Activated CD4-positive, alpha-beta T cell treated with anti-CD3 and anti-CD28 coated beads, Interleukin-2, Interleukin-4, amounts not matched to agents 100 ng/mL and 50 ng/mL, durations not matched to agents 16 hours and 8 hours (primary cell): ENCODE measurements around the gene S100P.
"Not testable (repeated sequence)": the region's sequence is repeated elsewhere in the genome, so short reads cannot be mapped to it uniquely, and the experiment has no call there.

Experiments used
- DNase-seq: peaks from one replicate; pipeline ENCODE4 v3.0.0-alpha.2; 2020; ENCODE audit warnings: low spot score

The S100P gene

DNA sequence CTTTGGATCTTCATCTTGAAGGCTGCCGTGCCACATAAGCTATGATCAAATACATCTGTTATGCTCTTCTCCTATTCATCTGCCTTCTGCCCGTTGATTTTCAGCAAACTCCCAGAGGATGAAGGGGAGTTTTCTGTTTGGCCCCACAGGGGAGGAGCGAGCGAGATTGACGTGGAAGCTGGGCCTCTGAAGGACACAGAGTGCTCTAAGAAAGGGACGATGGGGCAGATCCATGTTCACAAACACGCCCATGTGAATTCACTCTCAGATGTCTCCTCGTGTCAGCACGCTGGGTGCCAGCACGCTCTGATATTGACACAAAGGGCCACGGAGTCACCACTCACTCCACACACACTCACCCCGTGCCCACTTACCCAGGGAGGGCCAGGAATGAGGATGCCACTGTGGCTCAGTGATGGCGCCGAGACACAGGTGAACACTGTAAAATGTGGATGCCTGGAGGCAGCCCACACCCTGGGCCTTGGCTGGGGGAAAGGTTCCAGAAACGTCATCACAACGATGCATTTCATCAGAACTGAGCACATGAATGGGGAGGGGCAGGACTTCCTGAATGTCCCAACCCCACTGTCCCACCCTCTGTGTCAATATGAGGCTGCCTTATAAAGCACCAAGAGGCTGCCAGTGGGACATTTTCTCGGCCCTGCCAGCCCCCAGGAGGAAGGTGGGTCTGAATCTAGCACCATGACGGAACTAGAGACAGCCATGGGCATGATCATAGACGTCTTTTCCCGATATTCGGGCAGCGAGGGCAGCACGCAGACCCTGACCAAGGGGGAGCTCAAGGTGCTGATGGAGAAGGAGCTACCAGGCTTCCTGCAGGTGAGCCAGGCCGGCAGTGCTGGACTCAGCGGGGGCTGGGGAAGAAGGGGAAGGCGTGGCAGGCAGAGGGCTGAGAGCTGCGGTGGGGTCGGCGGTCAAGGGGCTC lies at the start of gene S100P:
Gene S100P (plus strand): TSS at position 648 of the 946 bp plus-strand sequence. CDS start 55 bp downstream, at position 703.
- DNase-seq: no peak

GRCh38 chr4:6644792-6645530 lies 48.7 kb upstream of the S100P start:
- DNase-seq: no peak

- DNase-seq: no peak
Observed at GRCh38 chr4:6647169-6647568, 46.5 kb upstream of the S100P start.

DNA sequence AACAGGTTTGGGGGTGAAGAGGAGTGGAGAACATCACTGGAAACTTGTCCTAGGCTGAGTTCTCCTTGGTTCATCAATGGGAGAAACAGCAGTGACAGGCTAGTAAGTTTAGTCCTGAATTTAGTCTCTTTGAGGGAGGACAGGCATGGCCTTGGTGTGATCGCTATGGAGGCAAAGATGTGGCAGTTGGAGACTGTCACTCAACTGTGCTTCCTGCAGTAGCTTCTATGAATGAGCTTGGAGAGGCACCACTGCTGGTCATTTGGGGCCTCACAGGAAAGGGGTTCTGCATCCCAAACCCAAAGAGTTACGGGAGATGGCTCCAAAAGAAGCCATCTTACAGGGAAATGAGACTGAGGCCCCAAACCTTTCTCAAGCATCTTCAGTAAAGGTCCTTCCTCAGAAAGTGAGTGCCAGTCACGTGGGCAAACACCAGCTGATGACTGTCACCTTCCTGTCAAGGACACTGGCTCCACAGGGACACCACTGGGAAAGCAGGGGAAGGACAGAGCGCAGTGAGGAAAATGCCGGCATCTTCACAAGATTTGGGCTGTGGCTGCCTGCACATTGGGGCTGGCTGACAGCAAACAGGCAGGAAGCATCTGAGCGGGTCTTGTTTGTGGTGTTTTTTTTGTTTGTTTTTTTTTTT lies 46.0 kb upstream of the S100P start:
- no peak for DNase-seq

DNA sequence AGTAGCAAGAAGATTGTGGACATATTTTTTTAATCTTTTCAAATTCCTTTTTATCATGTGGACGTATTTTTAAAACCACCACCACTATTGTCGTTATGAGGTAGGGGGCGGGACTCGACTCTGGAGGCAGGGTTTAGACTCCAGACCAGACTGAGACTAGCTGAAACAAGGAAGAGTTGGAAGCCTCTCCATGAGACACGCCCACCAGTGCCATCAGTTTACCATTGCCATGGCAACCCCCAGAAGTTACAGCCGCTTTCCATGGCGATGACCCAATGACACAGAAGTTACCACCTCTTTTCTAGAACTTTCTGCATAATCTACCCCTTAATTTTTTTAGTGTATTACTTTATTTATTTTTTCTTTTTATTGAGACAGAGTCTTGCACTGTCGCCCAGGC lies 44.5 kb upstream of the S100P start:
- DNase-seq: no peak

DNA sequence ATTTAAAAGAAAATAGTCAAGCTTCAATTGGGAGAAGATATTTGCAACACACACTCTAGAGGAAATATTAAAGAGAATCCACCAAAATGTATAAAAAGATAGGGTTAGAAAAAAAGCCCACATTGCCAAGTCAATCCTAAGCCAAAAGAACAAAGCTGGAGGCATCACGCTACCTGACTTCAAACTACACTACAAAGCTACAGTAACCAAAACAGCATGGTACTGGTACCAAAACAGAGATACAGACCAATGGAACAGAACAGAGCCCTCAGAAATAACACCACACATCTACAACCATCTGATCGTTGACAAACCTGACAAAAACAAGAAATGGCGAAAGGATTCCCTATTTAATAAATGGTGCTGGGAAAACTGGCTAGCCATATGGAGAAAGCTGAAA lies 39.5 kb upstream of the S100P start:
- not testable (repeated sequence) for DNase-seq

DNA sequence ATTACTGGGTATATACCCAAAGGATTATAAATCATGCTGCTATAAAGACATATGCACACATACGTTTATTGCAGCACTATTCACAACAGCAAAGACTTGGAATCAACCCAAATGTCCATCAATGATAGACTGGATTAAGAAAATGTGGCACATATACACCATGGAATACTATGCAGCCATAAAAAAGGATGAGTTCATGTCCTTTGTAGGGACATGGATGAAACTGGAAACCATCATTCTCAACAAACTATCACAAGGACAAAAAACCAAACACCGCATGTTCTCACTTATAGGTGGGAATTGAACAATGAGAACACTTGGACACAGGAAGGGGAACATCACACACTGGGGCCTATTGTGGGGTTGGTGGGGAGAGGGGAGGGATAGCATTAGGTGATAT lies 38.4 kb upstream of the S100P start:
- DNase-seq: not testable (repeated sequence)

GRCh38 chr4:6655924-6656323 lies 37.8 kb upstream of the S100P start:
- DNase-seq: no peak

DNA sequence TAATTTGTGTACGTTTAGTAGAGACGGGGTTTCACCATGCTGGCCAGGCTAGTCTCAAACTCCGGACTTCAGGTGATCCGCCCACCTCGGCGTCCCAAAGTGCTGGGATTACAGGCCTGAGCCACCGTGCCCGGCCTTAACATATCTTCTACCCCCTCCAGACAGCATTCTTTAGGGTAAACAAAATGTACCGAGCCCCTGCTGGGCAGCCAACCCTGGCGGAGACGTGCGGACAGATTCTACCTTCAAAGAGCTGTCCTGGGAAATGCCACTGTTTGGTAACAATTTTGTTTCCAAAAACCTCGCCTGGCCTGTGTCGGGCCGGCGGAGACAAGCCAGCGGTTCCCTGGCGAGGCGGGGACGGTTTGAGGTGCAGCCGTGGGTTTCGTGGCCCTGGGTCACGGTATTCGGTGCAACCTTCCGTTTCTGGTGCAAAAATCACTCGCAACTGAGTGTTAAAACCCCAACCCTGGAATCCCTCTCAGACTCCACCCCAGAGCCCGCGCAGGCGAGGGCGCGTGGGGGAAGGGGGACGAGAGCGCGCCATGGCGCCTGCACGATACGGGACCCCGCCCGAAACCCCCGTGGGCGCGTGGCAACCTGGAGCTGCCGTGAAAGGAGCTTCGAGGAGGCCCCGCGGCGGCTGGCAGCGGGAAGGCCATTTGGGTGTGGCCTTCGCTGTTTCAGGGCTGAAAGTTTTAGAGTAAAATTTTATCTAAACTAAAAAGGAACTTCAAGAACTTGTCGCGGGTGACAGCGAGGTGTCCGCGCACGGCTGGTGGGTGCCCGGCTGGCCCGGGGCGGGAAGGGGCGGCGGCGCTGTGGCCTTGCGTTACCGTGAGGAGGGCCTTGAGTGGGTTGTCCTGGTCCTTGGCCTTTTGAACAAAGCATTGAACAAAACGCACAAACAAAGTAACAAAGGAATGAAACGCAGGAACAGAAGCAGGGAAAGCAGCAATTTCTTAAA lies 36.2 kb upstream of the S100P start:
- DNase-seq: no peak

DNA sequence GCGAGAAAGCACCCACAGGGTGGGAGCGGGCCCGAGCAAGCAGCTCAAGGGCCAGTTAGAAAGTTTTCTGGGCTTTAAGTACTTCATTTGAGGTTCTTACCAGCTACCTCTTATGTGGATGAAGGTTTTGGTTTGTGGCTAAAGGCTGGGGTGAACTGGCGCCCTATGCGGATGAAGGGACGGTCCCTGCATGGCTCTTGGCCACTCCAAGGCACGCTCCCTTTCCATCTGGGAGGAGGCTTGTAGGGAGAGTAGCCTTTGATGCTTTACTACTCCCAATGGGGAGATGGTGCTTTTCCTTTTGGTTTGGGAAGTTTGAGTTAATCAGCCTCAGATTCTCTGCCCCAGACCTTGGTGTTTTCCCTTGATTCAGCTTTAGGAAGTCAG lies 35.5 kb upstream of the S100P start:
- no peak for DNase-seq

DNA sequence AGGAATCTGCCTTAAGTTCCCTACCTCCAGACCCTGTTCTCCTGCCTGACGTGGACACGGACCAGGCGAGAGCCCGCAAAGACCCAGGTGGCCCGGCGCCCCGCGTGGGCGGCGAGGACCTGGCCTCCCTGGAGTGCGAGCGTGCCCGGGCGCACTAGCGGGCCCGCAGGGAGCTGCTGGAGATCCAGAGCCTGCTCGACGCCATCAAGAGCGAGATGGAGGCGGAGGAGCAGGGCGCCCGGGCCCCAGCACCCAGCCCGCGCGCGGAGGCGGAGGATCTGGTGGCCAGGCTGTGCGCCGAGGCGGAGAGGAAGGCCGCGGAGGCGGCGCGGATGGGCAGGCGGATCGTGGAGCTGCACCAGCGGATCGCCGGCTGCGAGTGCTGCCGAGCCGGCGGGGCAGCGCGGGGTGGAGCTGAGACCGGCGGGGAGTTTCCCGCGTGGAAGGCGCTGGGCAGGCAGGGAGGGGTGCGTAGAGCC lies 35.0 kb upstream of the S100P start:
- no peak for DNase-seq

DNA sequence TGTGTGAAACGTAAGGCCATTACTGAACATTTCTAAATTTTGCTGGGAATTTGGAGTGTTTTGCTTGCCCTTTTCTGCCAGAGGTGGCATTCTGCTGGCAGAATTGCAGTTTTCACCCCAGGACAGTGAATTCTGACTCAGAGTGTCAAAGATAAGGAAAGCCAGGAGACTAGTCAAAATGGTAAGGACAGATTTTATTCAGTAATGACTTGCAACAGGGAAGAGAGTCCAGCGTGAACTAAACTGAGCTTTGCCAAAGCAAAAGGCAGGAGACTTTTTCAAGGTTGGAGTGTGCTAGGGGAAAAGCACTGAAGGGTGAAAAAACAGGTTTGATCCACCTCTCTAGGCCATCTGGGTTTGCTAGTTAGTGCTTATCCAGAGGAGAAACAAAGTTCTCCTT lies 33.8 kb upstream of the S100P start:
- DNase-seq: no peak

DNA sequence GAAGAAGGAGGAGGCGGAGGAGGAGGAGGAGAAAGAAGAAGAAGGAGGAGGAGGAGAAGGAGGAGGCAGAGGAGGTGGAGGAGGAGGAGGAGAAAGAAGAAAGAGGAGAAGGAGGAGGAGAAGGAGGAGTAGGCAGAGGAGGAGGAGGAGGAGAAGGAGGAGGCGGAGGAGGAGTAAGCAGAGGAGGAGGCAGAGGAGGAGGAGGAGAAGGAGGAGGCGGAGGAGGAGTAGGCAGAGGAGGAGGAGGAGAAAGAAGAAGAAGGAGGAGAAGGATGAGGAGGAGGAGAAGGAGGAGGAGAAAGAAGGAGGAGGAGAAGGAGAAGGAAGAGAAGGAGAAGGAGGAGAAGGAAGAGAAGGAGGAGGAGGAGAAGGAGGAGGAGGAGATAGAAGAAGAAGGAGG lies 33.2 kb upstream of the S100P start:
- DNase-seq: no peak

- DNase-seq: no peak
Observed at GRCh38 chr4:6662591-6662990, 31.1 kb upstream of the S100P start.

GRCh38 chr4:6663596-6664393 lies 29.9 kb upstream of the S100P start:
- DNase-seq: no peak

- no peak for DNase-seq
Observed at GRCh38 chr4:6665320-6665654, 28.4 kb upstream of the S100P start.

DNA sequence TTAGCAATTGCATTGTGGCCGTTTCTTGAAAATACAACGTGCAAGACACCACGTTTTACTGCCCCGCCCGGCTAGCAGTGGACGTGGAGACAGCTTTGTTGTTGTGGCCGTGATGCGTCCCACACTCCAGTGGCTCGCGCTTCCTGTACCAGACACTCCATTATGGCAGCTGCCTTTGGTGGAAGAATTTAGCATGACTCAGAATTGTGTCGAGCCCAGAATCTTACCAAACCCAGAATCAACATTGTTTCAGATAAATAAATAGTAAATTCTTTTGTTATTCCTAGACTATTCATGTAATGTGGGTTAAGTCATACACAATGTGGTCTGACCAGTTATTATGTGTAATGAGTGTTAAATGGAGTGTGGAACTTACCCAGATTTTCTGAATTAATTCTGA lies 25.3 kb upstream of the S100P start:
- DNase-seq: no peak

GRCh38 chr4:6671648-6672047 lies 22.0 kb upstream of the S100P start:
- DNase-seq: no peak

DNA sequence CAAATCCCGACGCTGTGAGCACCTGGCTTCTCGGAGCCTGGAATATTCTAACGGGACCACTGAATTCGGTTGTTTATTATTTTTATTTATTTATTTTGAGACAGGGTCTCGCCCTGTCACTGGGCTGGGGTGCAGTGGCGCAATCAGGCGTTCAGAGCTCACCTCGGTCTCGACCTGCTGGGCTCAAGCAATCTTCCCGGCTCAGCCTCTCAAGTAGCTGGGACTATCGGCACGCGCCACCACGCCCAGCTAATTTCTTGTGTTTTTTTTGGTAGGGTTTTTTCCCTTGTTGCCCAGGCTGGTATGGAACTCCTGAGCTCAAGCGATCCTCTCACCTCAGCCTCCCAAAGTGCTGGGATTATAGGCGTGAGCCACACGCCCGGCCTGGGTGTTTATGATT lies 21.5 kb upstream of the S100P start:
- no peak for DNase-seq

DNA sequence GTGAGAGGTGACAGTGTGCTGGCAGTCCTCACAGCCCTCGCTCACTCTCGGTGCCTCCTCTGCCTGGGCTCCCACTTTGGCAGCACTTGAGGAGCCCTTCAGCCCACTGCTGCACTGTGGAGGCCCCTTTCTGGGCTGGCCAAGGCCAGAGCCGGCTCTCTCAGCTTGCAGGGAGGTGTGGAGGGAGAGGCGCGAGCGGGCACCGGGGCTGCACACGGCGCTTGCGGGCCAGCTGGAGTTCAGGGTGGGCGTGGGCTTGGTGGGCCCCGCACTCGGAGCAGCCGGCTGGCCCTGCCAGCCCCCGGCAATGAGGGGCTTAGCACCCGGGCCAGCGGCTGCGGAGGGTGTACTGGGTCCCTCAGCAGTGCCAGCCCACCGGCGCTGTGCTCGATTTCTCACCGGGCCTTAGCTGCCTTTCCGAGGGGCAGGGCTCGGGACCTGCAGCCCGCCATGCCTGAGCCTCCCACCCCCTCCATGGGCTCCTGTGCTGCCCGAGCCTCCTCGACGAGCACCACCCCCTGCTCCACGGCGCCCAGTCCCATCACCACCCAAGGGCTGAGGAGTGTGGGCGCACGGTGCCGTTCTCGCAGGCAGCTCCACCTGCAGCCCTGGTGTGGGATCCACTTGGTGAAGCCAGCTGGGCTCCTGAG lies 21.0 kb upstream of the S100P start:
- not testable (repeated sequence) for DNase-seq
